Measurements from ENCODE around the gene CDK14.

The CDK14 gene

GRCh38 chr7:90660100-90660499 lies 64.0 kb downstream of the CDK14 start:
- DNase-seq (ENCODE audit: low read depth, low spot score), result no peak
- H3K27ac ChIP-seq (ENCODE audit: low read length), result no peak overlapping the region
- no peak overlapping the region for H3K4me3 ChIP-seq (ENCODE audit: low read length)
- H3K4me1 ChIP-seq (ENCODE audit: control insufficient read depth, insufficient read depth, low read length), result peaks cover 9% of the 10 kb centered on the region; the same call in 1 of the 2 replicates
- 100% methylated on average over 1 of the region's 2 CpGs for WGBS (ENCODE audit: insufficient coverage, insufficient read length)
- no peaks in the 10 kb centered on the region for H3K36me3 ChIP-seq (ENCODE audit: control insufficient read depth, insufficient read depth, low read length)
- H3K9me3 ChIP-seq (ENCODE audit: control insufficient read depth, insufficient read depth, low read length), result no peaks in the 10 kb centered on the region
- H3K27me3 ChIP-seq (ENCODE audit: control insufficient read depth, insufficient read depth, low read length), result no peaks in the 10 kb centered on the region

GRCh38 chr7:90660819-90661218 lies 64.7 kb downstream of the CDK14 start:
- Histone ChIP-seq H3K4me1 (ENCODE audit: control insufficient read depth, insufficient read depth, low read length) (peaks cover 9% of the 10 kb centered on the region; the same call in 1 of the 2 replicates), H3K27ac (ENCODE audit: low read length) (no peak overlapping the region), H3K27me3 (ENCODE audit: control insufficient read depth, insufficient read depth, low read length) (no peaks in the 10 kb centered on the region), H3K4me3 (ENCODE audit: low read length) (no peak overlapping the region), H3K36me3 (ENCODE audit: control insufficient read depth, insufficient read depth, low read length) (no peaks in the 10 kb centered on the region), H3K9me3 (ENCODE audit: control insufficient read depth, insufficient read depth, low read length) (no peaks in the 10 kb centered on the region)
- DNase-seq (ENCODE audit: low read depth, low spot score), result no peak
- WGBS (ENCODE audit: insufficient coverage, insufficient read length), result no CpG with 5 or more reads among the region's 1 CpG

GRCh38 chr7:90661290-90662151 lies 65.4 kb downstream of the CDK14 start:
- no peaks in the 10 kb centered on the region for H3K27me3 ChIP-seq (ENCODE audit: control insufficient read depth, insufficient read depth, low read length)
- DNase-seq (ENCODE audit: low read depth, low spot score), result no peak
- no peaks in the 10 kb centered on the region for H3K36me3 ChIP-seq (ENCODE audit: control insufficient read depth, insufficient read depth, low read length)
- no peak overlapping the region for H3K27ac ChIP-seq (ENCODE audit: low read length)
- peaks cover 9% of the 10 kb centered on the region; the same call in 1 of the 2 replicates for H3K4me1 ChIP-seq (ENCODE audit: control insufficient read depth, insufficient read depth, low read length)
- H3K4me3 ChIP-seq (ENCODE audit: low read length), result no peak overlapping the region
- WGBS (ENCODE audit: insufficient coverage, insufficient read length), result no CpG with 5 or more reads among the region's 6 CpGs
- no peaks in the 10 kb centered on the region for H3K9me3 ChIP-seq (ENCODE audit: control insufficient read depth, insufficient read depth, low read length)

- Histone ChIP-seq H3K27me3 (ENCODE audit: control insufficient read depth, insufficient read depth, low read length) (no peaks in the 10 kb centered on the region), H3K4me1 (ENCODE audit: control insufficient read depth, insufficient read depth, low read length) (peaks cover 9% of the 10 kb centered on the region; the same call in 1 of the 2 replicates), H3K4me3 (ENCODE audit: low read length) (no peak overlapping the region), H3K9me3 (ENCODE audit: control insufficient read depth, insufficient read depth, low read length) (no peaks in the 10 kb centered on the region), H3K36me3 (ENCODE audit: control insufficient read depth, insufficient read depth, low read length) (no peaks in the 10 kb centered on the region), H3K27ac (ENCODE audit: low read length) (no peak overlapping the region)
- no CpG with 5 or more reads among the region's 3 CpGs for WGBS (ENCODE audit: insufficient coverage, insufficient read length)
- no peak for DNase-seq (ENCODE audit: low read depth, low spot score)
Measured at GRCh38 chr7:90663176-90663575, 67.1 kb downstream of the CDK14 start.

GRCh38 chr7:90666186-90666585 lies 70.1 kb downstream of the CDK14 start:
- Histone ChIP-seq H3K4me3 (ENCODE audit: low read length) (no peak overlapping the region), H3K9me3 (ENCODE audit: control insufficient read depth, insufficient read depth, low read length) (no peaks in the 10 kb centered on the region), H3K4me1 (ENCODE audit: control insufficient read depth, insufficient read depth, low read length) (peaks cover 7% of the 10 kb centered on the region), H3K27ac (ENCODE audit: low read length) (no peak overlapping the region), H3K36me3 (ENCODE audit: control insufficient read depth, insufficient read depth, low read length) (no peaks in the 10 kb centered on the region), H3K27me3 (ENCODE audit: control insufficient read depth, insufficient read depth, low read length) (no peaks in the 10 kb centered on the region)
- WGBS (ENCODE audit: insufficient coverage, insufficient read length), result no CpG with 5 or more reads among the region's 4 CpGs
- no peak for DNase-seq (ENCODE audit: low read depth, low spot score)

- Histone ChIP-seq H3K27me3 (ENCODE audit: control insufficient read depth, insufficient read depth, low read length) (no peaks in the 10 kb centered on the region), H3K27ac (ENCODE audit: low read length) (no peak overlapping the region), H3K36me3 (ENCODE audit: control insufficient read depth, insufficient read depth, low read length) (no peaks in the 10 kb centered on the region), H3K4me3 (ENCODE audit: low read length) (no peak overlapping the region), H3K4me1 (ENCODE audit: control insufficient read depth, insufficient read depth, low read length) (peaks cover 1% of the 10 kb centered on the region; the same call in 1 of the 2 replicates), H3K9me3 (ENCODE audit: control insufficient read depth, insufficient read depth, low read length) (no peaks in the 10 kb centered on the region)
- no peak for DNase-seq (ENCODE audit: low read depth, low spot score)
- no CpG with 5 or more reads among the region's 2 CpGs for WGBS (ENCODE audit: insufficient coverage, insufficient read length)
Measured at GRCh38 chr7:90668992-90669391, 72.9 kb downstream of the CDK14 start.

- DNase-seq (ENCODE audit: low read depth, low spot score), result no peak
- H3K4me3 ChIP-seq (ENCODE audit: low read length), result no peak overlapping the region
- H3K27ac ChIP-seq (ENCODE audit: low read length), result no peak overlapping the region
- no peaks in the 10 kb centered on the region for H3K36me3 ChIP-seq (ENCODE audit: control insufficient read depth, insufficient read depth, low read length)
- no CpG with 5 or more reads among the region's 1 CpG for WGBS (ENCODE audit: insufficient coverage, insufficient read length)
- H3K27me3 ChIP-seq (ENCODE audit: control insufficient read depth, insufficient read depth, low read length), result no peaks in the 10 kb centered on the region
- no peaks in the 10 kb centered on the region for H3K9me3 ChIP-seq (ENCODE audit: control insufficient read depth, insufficient read depth, low read length)
- peaks cover 1% of the 10 kb centered on the region; the same call in 1 of the 2 replicates for H3K4me1 ChIP-seq (ENCODE audit: control insufficient read depth, insufficient read depth, low read length)
Measured at GRCh38 chr7:90669492-90669891, 73.4 kb downstream of the CDK14 start.

GRCh38 chr7:90671571-90671970 lies 75.5 kb downstream of the CDK14 start:
- Histone ChIP-seq H3K9me3 (ENCODE audit: control insufficient read depth, insufficient read depth, low read length) (no peaks in the 10 kb centered on the region), H3K4me1 (ENCODE audit: control insufficient read depth, insufficient read depth, low read length) (peaks cover 1% of the 10 kb centered on the region; the same call in 1 of the 2 replicates), H3K36me3 (ENCODE audit: control insufficient read depth, insufficient read depth, low read length) (no peaks in the 10 kb centered on the region), H3K27me3 (ENCODE audit: control insufficient read depth, insufficient read depth, low read length) (no peaks in the 10 kb centered on the region), H3K4me3 (ENCODE audit: low read length) (no peak overlapping the region), H3K27ac (ENCODE audit: low read length) (no peak overlapping the region)
- no CpG with 5 or more reads among the region's 2 CpGs for WGBS (ENCODE audit: insufficient coverage, insufficient read length)
- DNase-seq (ENCODE audit: low read depth, low spot score), result no peak

GRCh38 chr7:90672210-90672609 lies 76.1 kb downstream of the CDK14 start:
- no CpG with 5 or more reads among the region's 2 CpGs for WGBS (ENCODE audit: insufficient coverage, insufficient read length)
- Histone ChIP-seq H3K9me3 (ENCODE audit: control insufficient read depth, insufficient read depth, low read length) (no peaks in the 10 kb centered on the region), H3K27ac (ENCODE audit: low read length) (no peak overlapping the region), H3K4me3 (ENCODE audit: low read length) (no peak overlapping the region), H3K36me3 (ENCODE audit: control insufficient read depth, insufficient read depth, low read length) (no peaks in the 10 kb centered on the region), H3K4me1 (ENCODE audit: control insufficient read depth, insufficient read depth, low read length) (peaks cover 1% of the 10 kb centered on the region; the same call in 1 of the 2 replicates), H3K27me3 (ENCODE audit: control insufficient read depth, insufficient read depth, low read length) (no peaks in the 10 kb centered on the region)
- no peak for DNase-seq (ENCODE audit: low read depth, low spot score)

- H3K27me3 ChIP-seq (ENCODE audit: control insufficient read depth, insufficient read depth, low read length), result no peaks in the 10 kb centered on the region
- WGBS (ENCODE audit: insufficient coverage, insufficient read length), result no CpG with 5 or more reads among the region's 1 CpG
- no peak overlapping the region for H3K4me3 ChIP-seq (ENCODE audit: low read length)
- no peak for DNase-seq (ENCODE audit: low read depth, low spot score)
- no peaks in the 10 kb centered on the region for H3K36me3 ChIP-seq (ENCODE audit: control insufficient read depth, insufficient read depth, low read length)
- peaks cover 4% of the 10 kb centered on the region for H3K4me1 ChIP-seq (ENCODE audit: control insufficient read depth, insufficient read depth, low read length)
- H3K27ac ChIP-seq (ENCODE audit: low read length), result no peak overlapping the region
- H3K9me3 ChIP-seq (ENCODE audit: control insufficient read depth, insufficient read depth, low read length), result no peaks in the 10 kb centered on the region
Measured at GRCh38 chr7:90674625-90675024, 78.5 kb downstream of the CDK14 start.

GRCh38 chr7:90675982-90676381 lies 79.9 kb downstream of the CDK14 start:
- Histone ChIP-seq H3K4me3 (ENCODE audit: low read length) (no peak overlapping the region), H3K27ac (ENCODE audit: low read length) (no peak overlapping the region), H3K36me3 (ENCODE audit: control insufficient read depth, insufficient read depth, low read length) (no peaks in the 10 kb centered on the region), H3K9me3 (ENCODE audit: control insufficient read depth, insufficient read depth, low read length) (no peaks in the 10 kb centered on the region), H3K27me3 (ENCODE audit: control insufficient read depth, insufficient read depth, low read length) (no peaks in the 10 kb centered on the region), H3K4me1 (ENCODE audit: control insufficient read depth, insufficient read depth, low read length) (peaks cover 4% of the 10 kb centered on the region)
- no peak for DNase-seq (ENCODE audit: low read depth, low spot score)
- no CpG with 5 or more reads among the region's 3 CpGs for WGBS (ENCODE audit: insufficient coverage, insufficient read length)

Data from iPS DF 6.9 (cell line).